H1 (cell line): ENCODE measurements around the gene DAB2IP. TPM values are rescaled to one million over a fixed set of nuclear protein-coding genes. Genes with fewer than 3 reads are reported as not detected.

Source experiments
- BCL11A ChIP-seq, 2 experiments: IDR thresholded peaks; one replicate each; pipeline ENCODE4 v1.6.1; 2011; ENCODE audit warnings: low read depth in 2 of 2, low read length in 2 of 2, mild to moderate bottlenecking in 2 of 2
- EGR1 ChIP-seq: IDR thresholded peaks from 2 replicates; pipeline ENCODE4 v1.6.1; 2011; ENCODE audit warnings: low read depth, low read length, borderline replicate concordance
- POLR2AphosphoS5 ChIP-seq: IDR thresholded peaks from 2 replicates; pipeline ENCODE4 v1.6.1; 2011; ENCODE audit warnings: low read depth, low read length
- POU5F1 ChIP-seq: IDR thresholded peaks from 2 replicates; pipeline ENCODE4 v1.6.1; 2011; ENCODE audit warnings: low read depth, mild to moderate bottlenecking, low read length, moderate library complexity
- RBBP5 ChIP-seq: IDR thresholded peaks from 2 replicates; pipeline ENCODE4 v1.7.1; 2012; ENCODE audit warnings: low read depth, mild to moderate bottlenecking, inconsistent platforms, low read length, moderate library complexity, borderline replicate concordance
- RXRA ChIP-seq: IDR thresholded peaks from 2 replicates; pipeline ENCODE4 v1.6.1; 2011; ENCODE audit warnings: low read depth, mild to moderate bottlenecking, low read length, moderate library complexity; ENCODE audit not compliant: insufficient read depth
- SP2 ChIP-seq: IDR thresholded peaks from 2 replicates; pipeline ENCODE4 v1.6.1; 2012; ENCODE audit warnings: mild to moderate bottlenecking, low read length, inconsistent platforms
- polyA plus RNA-seq, 7 experiments: library from polyadenylated mRNA; depleted of rRNA in 3 of 7; stranded (reverse) in 5 of 7; unstranded in 2 of 7; fragments of >200 nt in 5 of 7; fragments of 200-250 nt in 2 of 7; gene quantifications; 1 replicate in 5 of 7; 2 replicates in 1 of 7; 4 replicates in 1 of 7; pipeline versions ENCODE4 v1.2.1 to v1.2.3, GENCODE V29; 2011 to 2013; ENCODE audit warnings: missing spikeins in 2 of 7, mixed read lengths in 2 of 7
- total RNA-seq: library from RNA; stranded (reverse); fragmentation: NEBNext Ultra II Directional; extraction: Animal tissue kit (Norgen Biotek cat#: 25700); gene quantifications from 2 replicates; pipeline ENCODE4 v1.2.1, GENCODE V29; 2021
- TF ChIP-seq, protein P1 (sequence below): IDR thresholded peaks from 2 replicates; pipeline ENCODE4 v1.6.1; 2011; ENCODE audit warnings: low read length, improper control_type of control experiment
- TF ChIP-seq, protein P2 (sequence below): IDR thresholded peaks from 2 replicates; pipeline ENCODE4 v1.6.1; 2012; ENCODE audit warnings: inconsistent platforms

Gene DAB2IP
- total and polyA plus RNA-seq, 2 of the 8 experiments (the other 6 are each of a cell fraction or from before 2014, with no cell fraction given), result 19.7 to 39.5 TPM

DNA sequence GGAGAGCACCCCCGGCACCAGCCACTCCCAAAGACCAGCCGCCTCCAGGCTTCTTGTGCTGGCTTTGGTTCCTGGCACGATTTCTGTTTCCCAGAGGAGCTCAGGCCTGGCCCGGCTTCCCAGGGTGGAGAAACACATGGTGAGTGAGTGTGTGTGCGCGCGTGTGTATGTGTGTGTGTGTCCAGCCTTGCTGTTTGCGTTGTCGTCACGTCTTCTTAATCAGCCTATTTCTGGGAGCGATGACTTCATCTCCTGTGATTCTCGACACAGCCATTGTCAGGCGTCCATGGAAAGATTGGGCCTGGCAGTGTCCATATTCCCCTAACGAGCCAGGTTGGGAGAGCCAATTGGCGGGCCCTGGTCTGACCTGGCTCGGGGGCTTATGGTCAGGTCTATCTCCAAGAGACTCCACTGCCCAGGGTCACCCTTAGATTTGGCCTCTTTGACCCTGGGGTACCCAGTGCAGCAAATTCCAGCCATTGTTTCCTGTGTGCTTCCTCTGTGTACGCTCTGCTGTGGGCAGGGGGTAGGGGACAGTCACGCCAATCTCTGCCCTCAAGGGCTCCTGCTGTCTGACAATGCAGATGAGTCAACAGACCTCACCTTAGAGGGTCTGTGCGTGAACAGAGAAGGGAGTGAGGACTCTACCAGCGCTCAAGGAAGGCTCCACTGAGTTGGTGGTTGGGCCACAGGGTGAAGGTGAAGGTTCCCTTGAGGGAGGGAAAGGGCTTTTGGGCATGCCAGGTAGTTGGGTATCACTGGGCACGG lies 73.8 kb downstream of the DAB2IP start (continued):
- TF ChIP-seq, protein P1, sequence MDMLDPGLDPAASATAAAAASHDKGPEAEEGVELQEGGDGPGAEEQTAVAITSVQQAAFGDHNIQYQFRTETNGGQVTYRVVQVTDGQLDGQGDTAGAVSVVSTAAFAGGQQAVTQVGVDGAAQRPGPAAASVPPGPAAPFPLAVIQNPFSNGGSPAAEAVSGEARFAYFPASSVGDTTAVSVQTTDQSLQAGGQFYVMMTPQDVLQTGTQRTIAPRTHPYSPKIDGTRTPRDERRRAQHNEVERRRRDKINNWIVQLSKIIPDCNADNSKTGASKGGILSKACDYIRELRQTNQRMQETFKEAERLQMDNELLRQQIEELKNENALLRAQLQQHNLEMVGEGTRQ, result no peak
- TF ChIP-seq BCL11A (IDR thresholded peaks at IDR 0.05; ENCODE audit: low read depth in 2 of 2, low read length in 2 of 2) (no peak), POU5F1 (no peak), SP2 (no peak), RBBP5 (no peak), EGR1 (no peak), POLR2AphosphoS5 (no peak), RXRA (no peak)
- TF ChIP-seq, protein P2, sequence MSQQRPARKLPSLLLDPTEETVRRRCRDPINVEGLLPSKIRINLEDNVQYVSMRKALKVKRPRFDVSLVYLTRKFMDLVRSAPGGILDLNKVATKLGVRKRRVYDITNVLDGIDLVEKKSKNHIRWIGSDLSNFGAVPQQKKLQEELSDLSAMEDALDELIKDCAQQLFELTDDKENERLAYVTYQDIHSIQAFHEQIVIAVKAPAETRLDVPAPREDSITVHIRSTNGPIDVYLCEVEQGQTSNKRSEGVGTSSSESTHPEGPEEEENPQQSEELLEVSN, result no peak
